GM23338 (cell line): ENCODE results near the gene RNF4. TPM values are rescaled to one million over a fixed set of nuclear protein-coding genes. Genes with fewer than 3 reads are reported as not detected.

Source experiments
- ATAC-seq: fragments of 200-7000 bp; cut with Tn5 transposase; 3 replicates; pipeline ENCODE4 v1.9.1; 2020
- DNase-seq: peaks from one replicate; pipeline ENCODE4 v3.0.0-alpha.2; 2015; ENCODE audit warnings: low spot score
- H2AFZ ChIP-seq: fragments of 200-600 bp; sonication (generic); 2 replicates; pipeline ENCODE4 v1.8.0; 2016; ENCODE audit warnings: antibody characterized with exemption, mild to moderate bottlenecking, moderate library complexity
- H3F3A ChIP-seq: fragments of 200-600 bp; sonication (generic); replicated peaks from 2 replicates; pipeline ENCODE4 v1.8.0; 2017; ENCODE audit warnings: antibody characterized with exemption, mixed run types, low read depth
- H3K27ac ChIP-seq: fragments of 200-600 bp; sonication (generic); 2 replicates; pipeline ENCODE4 v1.6.1; 2016; ENCODE audit warnings: low read depth
- H3K27me3 ChIP-seq: fragments of 200-600 bp; sonication (generic); 2 replicates; pipeline ENCODE4 v1.8.0; 2016; ENCODE audit warnings: mild to moderate bottlenecking, mixed run types, moderate library complexity; ENCODE audit not compliant: insufficient read depth
- H3K36me3 ChIP-seq: fragments of 200-600 bp; sonication (generic); 2 replicates; pipeline ENCODE4 v1.8.0; 2016; ENCODE audit warnings: mild to moderate bottlenecking; ENCODE audit not compliant: insufficient read depth
- H3K4me1 ChIP-seq: fragments of 200-600 bp; sonication (generic); 2 replicates; pipeline ENCODE4 v1.8.0; 2016; ENCODE audit warnings: mild to moderate bottlenecking, moderate library complexity; ENCODE audit not compliant: insufficient read depth
- H3K4me2 ChIP-seq: fragments of 200-600 bp; sonication (generic); 2 replicates; pipeline ENCODE4 v1.7.1; 2017; ENCODE audit warnings: mixed run types
- H3K4me3 ChIP-seq: fragments of 200-600 bp; sonication (generic); 2 replicates; pipeline ENCODE4 v1.6.1; 2016; ENCODE audit warnings: mixed run types
- H3K79me2 ChIP-seq: fragments of 200-600 bp; sonication (generic); replicated peaks from 2 replicates; pipeline ENCODE4 v1.8.0; 2017; ENCODE audit warnings: mild to moderate bottlenecking; ENCODE audit not compliant: insufficient read depth
- H3K9me2 ChIP-seq: fragments of 200-600 bp; sonication (generic); 2 replicates; pipeline ENCODE4 v1.8.0; 2017; ENCODE audit not compliant: insufficient read depth
- H4K20me1 ChIP-seq: fragments of 200-600 bp; sonication (generic); replicated peaks from 2 replicates; pipeline ENCODE4 v1.8.0; 2017; ENCODE audit warnings: mild to moderate bottlenecking; ENCODE audit not compliant: insufficient read depth
- H3K27ac Mint-ChIP-seq: 2 replicates; pipeline ENCODE4 v1.8.0; 2020; ENCODE audit warnings: inconsistent platforms, mild to moderate bottlenecking, moderate library complexity, mixed read lengths
- H3K27me3 Mint-ChIP-seq: 3 replicates; pipeline ENCODE4 v1.8.0; 2022; ENCODE audit warnings: low read depth, mild to moderate bottlenecking, moderate library complexity, mixed read lengths, inconsistent platforms; ENCODE audit not compliant: insufficient read depth, poor library complexity
- H3K36me3 Mint-ChIP-seq: 3 replicates; pipeline ENCODE4 v1.8.0; 2021; ENCODE audit warnings: low read depth, mild to moderate bottlenecking, inconsistent platforms, moderate library complexity, mixed read lengths
- H3K4me1 Mint-ChIP-seq: 3 replicates; pipeline ENCODE4 v1.8.0; 2020; ENCODE audit warnings: mild to moderate bottlenecking, inconsistent platforms, mixed read lengths
- H3K4me3 Mint-ChIP-seq: 3 replicates; pipeline ENCODE4 v1.8.0; 2021; ENCODE audit warnings: moderate library complexity, mild to moderate bottlenecking, inconsistent platforms, mixed read lengths
- H3K9me3 Mint-ChIP-seq: 3 replicates; pipeline ENCODE4 v1.8.0; 2020; ENCODE audit warnings: moderate library complexity, mild to moderate bottlenecking, inconsistent platforms, mixed read lengths
- CREB1 ChIP-seq: fragments of 250-450 bp; sonication (Bioruptor Pico); IDR thresholded peaks from 2 replicates; pipeline ENCODE4 v1.5.0; 2020; ENCODE audit warnings: low read depth, mild to moderate bottlenecking, moderate library complexity
- ETS1 ChIP-seq: IDR thresholded peaks from 2 replicates; pipeline ENCODE4 v1.6.1; 2016; ENCODE audit warnings: antibody characterized with exemption
- EZH2 ChIP-seq: fragments of 200-600 bp; sonication (generic); IDR thresholded peaks from one replicate; pipeline ENCODE4 v1.8.0; 2017; ENCODE audit warnings: antibody characterized with exemption, mild to moderate bottlenecking, low read depth; ENCODE audit not compliant: unreplicated experiment
- EZH2phosphoT487 ChIP-seq: fragments of 200-600 bp; sonication (generic); IDR thresholded peaks from one replicate; pipeline ENCODE4 v1.8.1; 2018; ENCODE audit warnings: antibody characterized with exemption; ENCODE audit not compliant: unreplicated experiment
- JUNB ChIP-seq: IDR thresholded peaks from one replicate; pipeline ENCODE4 v1.6.1; 2016; ENCODE audit warnings: antibody characterized with exemption; ENCODE audit not compliant: unreplicated experiment
- NANOG ChIP-seq: IDR thresholded peaks from 2 replicates; pipeline ENCODE4 v1.6.1; 2016; ENCODE audit warnings: antibody characterized with exemption, borderline replicate concordance
- POLR2AphosphoS5 ChIP-seq: IDR thresholded peaks from 2 replicates; pipeline ENCODE4 v1.6.1; 2016; ENCODE audit warnings: antibody characterized with exemption, low read depth
- REST ChIP-seq: IDR thresholded peaks from one replicate; pipeline ENCODE4 v1.6.1; 2018; ENCODE audit warnings: antibody characterized with exemption; ENCODE audit not compliant: unreplicated experiment
- STAT1 ChIP-seq: IDR thresholded peaks from one replicate; pipeline ENCODE4 v1.6.1; 2016; ENCODE audit warnings: antibody characterized with exemption; ENCODE audit not compliant: unreplicated experiment
- ZNF114 ChIP-seq: fragments of 250-450 bp; sonication (Bioruptor Pico); IDR thresholded peaks from 2 replicates; pipeline ENCODE4 v1.5.0; 2020; ENCODE audit warnings: mild to moderate bottlenecking, moderate library complexity
- ZNF331 ChIP-seq: fragments of 250-450 bp; sonication (Bioruptor Pico); IDR thresholded peaks from 2 replicates; pipeline ENCODE4 v1.5.0; 2020; ENCODE audit warnings: low read depth, mild to moderate bottlenecking, moderate library complexity
- ZNF462 ChIP-seq: fragments of 250-450 bp; sonication (Bioruptor Pico); IDR thresholded peaks from 2 replicates; pipeline ENCODE4 v1.5.0; 2020; ENCODE audit warnings: mild to moderate bottlenecking, moderate library complexity
- polyA plus RNA-seq: library from polyadenylated mRNA; unstranded; fragments of >200 nt; fragmentation: Nextera tagmentation; extraction: Ambion mirVana; gene quantifications from 2 replicates; pipeline ENCODE4 v1.2.1, GENCODE V29; 2016
- total RNA-seq: library from RNA; depleted of rRNA; stranded (reverse); fragments of >200 nt; shearing (Covaris generic); gene quantifications from 2 replicates; pipeline ENCODE4 v1.2.3, GENCODE V29; 2014
- TF ChIP-seq, protein P1 (sequence below), 2 experiments: fragments of 200-600 bp in 1 of 2; sonication (generic) in 1 of 2; conservative IDR thresholded peaks; 2 replicates each; pipeline versions ENCODE4 v1.5.1 to v1.6.1; 2016 to 2017; ENCODE audit warnings: antibody characterized with exemption in 2 of 2, low read depth in 2 of 2, mild to moderate bottlenecking in 2 of 2, moderate library complexity in 1 of 2

Gene RNF4
- total and polyA plus RNA-seq, 2 experiments from 2014 or later = 47.7 to 77.2 TPM

GRCh38 chr4:2497324-2497723 lies 28.4 kb downstream of the RNF4 start:
- Histone ChIP-seq H3K9me2 (no peaks in the 10 kb centered on the region), H3K4me2 (no peak overlapping the region), H2AFZ (no peak overlapping the region), H3K4me3 (no peak overlapping the region), H3K27me3 (no peaks in the 10 kb centered on the region), H3K79me2 (peaks cover 83% of the 10 kb centered on the region), H4K20me1 (peaks cover 62% of the 10 kb centered on the region), H3K4me1 (no peaks in the 10 kb centered on the region), H3K36me3 (peaks cover 65% of the 10 kb centered on the region), H3K27ac (no peak overlapping the region), H3F3A (peaks cover 20% of the 10 kb centered on the region)
- no peak for TF ChIP-seq ZNF331
- no peak for TF ChIP-seq EZH2phosphoT487
- no peak for TF ChIP-seq POLR2AphosphoS5
- no peak for TF ChIP-seq REST
- TF ChIP-seq STAT1 = no peak
- TF ChIP-seq ZNF462 (CRISPR knock-in tag) = no peak
- TF ChIP-seq, protein P1, sequence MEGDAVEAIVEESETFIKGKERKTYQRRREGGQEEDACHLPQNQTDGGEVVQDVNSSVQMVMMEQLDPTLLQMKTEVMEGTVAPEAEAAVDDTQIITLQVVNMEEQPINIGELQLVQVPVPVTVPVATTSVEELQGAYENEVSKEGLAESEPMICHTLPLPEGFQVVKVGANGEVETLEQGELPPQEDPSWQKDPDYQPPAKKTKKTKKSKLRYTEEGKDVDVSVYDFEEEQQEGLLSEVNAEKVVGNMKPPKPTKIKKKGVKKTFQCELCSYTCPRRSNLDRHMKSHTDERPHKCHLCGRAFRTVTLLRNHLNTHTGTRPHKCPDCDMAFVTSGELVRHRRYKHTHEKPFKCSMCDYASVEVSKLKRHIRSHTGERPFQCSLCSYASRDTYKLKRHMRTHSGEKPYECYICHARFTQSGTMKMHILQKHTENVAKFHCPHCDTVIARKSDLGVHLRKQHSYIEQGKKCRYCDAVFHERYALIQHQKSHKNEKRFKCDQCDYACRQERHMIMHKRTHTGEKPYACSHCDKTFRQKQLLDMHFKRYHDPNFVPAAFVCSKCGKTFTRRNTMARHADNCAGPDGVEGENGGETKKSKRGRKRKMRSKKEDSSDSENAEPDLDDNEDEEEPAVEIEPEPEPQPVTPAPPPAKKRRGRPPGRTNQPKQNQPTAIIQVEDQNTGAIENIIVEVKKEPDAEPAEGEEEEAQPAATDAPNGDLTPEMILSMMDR (conservative IDR thresholded peaks at IDR 0.05; ENCODE audit: low read depth in 2 of 2) = no peak
- no peak for TF ChIP-seq ETS1
- no peak for TF ChIP-seq ZNF114 (CRISPR knock-in tag)
- TF ChIP-seq NANOG = no peak
- TF ChIP-seq CREB1 (CRISPR knock-in tag) = no peak
- no peak for TF ChIP-seq EZH2
- no peak for TF ChIP-seq JUNB
- Mint-ChIP-seq H3K27me3 (no peaks in the 10 kb centered on the region), H3K9me3 (no peaks in the 10 kb centered on the region), H3K27ac (no peak overlapping the region), H3K4me1 (no peaks in the 10 kb centered on the region), H3K4me3 (no peak overlapping the region), H3K36me3 (peaks cover 92% of the 10 kb centered on the region)
- DNase-seq = no peak
- no peak for ATAC-seq
